ENCODE data around the gene TTC38. TPM values are rescaled to one million over a fixed set of nuclear protein-coding genes. Genes with fewer than 3 reads are reported as not detected.
A peak's percentile ranks its signal among the peaks of the same experiment; 100 is the strongest.

Gene TTC38
- total RNA-seq, 2 experiments from 2014 or later: 17.8 to 20.7 TPM

GRCh38 chr22:46272762-46273431 lies 5.1 kb downstream of the TTC38 start:
- no peaks in the 10 kb centered on the region for H3K27me3 Mint-ChIP-seq
- ChIA-PET POLR2A (no interaction called here), CTCF (no interaction called here)

DNA sequence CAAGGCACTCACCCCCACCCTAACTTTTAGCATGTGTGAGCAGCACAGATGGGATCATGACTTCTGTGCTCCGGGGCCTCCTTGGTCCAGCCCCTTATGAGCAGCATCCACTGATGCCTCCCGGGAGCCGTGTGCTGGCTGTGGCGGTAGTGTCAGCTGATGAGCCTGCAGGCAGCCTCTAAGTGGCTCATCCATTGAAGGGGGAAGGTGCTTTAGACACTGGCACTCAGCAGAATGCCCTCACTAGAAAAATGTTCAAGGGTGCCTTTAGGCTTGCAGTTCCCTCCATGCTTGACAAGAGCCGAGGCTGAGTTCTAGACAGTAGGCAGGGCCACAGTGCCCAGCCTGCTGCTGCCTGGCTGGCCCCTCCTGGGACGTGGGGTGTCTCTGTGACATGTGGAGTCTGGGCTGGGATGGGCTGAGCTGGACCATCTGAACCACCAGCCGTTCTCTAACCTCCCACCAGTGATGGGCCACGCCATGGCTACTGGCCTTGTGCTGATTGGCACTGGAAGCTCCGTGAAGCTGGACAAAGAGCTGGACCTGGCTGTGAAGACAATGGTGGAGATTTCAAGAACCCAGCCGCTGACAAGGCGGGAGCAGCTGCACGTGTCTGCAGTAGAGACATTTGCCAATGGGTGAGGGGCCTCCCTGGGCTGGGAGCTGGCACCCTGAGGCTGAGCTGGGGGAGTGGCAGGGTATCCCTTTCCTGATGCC lies 5.8 kb downstream of the TTC38 start:
- DNase-seq: no peak
- Mint-ChIP-seq H3K4me1 (peaks cover 19% of the 10 kb centered on the region), H3K4me3 (no peak overlapping the region), H3K9me3 (no peaks in the 10 kb centered on the region), H3K36me3 (ENCODE audit: low read depth) (peaks cover 39% of the 10 kb centered on the region), H3K27me3 (no peaks in the 10 kb centered on the region), H3K27ac (no peak overlapping the region)
- POLR2A ChIA-PET: no interaction called here
- CTCF ChIA-PET: no interaction called here

More at GRCh38 chr22:46272762-46273431, 5.1 kb downstream of the TTC38 start:
- Mint-ChIP-seq H3K27ac (no peak overlapping the region), H3K36me3 (ENCODE audit: low read depth) (peaks cover 36% of the 10 kb centered on the region), H3K4me3 (no peak overlapping the region), H3K4me1 (peaks cover 24% of the 10 kb centered on the region), H3K9me3 (no peaks in the 10 kb centered on the region)
- DNase-seq: no peak

- CTCF ChIA-PET: no interaction called here
- peaks cover 14% of the 10 kb centered on the region for H3K4me1 Mint-ChIP-seq
- no peak overlapping the region for H3K4me3 Mint-ChIP-seq
- H3K9me3 Mint-ChIP-seq: no peaks in the 10 kb centered on the region
- DNase-seq: no peak
- POLR2A ChIA-PET: no interaction called here
- H3K27me3 Mint-ChIP-seq: no peaks in the 10 kb centered on the region
- peaks cover 43% of the 10 kb centered on the region for H3K36me3 Mint-ChIP-seq (ENCODE audit: low read depth)
- H3K27ac Mint-ChIP-seq: no peak overlapping the region
Measured at GRCh38 chr22:46274381-46274780, 6.6 kb downstream of the TTC38 start.

- POLR2A ChIA-PET: interaction anchor here (0.7 to 2.0 kb wide), 2 partner anchors 20 to 25 kb away, joined by 3 to 6 read pairs; partner anchors contain the start of gene GTSE1
Measured at GRCh38 chr22:46275455-46276122, 7.8 kb downstream of the TTC38 start.

DNA sequence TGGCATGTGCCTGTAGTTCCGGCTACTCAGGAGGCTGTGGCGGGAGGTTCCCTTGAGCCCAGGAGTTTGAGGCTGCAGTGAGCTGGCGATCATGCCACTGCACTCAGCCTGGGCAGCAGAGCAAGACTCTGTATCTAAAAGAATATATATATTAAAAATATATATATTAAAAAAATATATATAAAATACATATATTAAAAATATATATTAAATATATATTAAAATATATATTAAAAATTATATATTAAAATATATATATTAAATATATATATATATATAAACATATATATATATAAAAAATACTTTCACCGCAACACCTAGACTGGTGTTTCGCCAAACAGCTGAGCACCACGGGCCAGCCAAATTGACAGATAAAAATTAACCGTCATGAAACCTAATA lies 8.8 kb downstream of the TTC38 start:
- Mint-ChIP-seq H3K4me3 (no peak overlapping the region), H3K36me3 (ENCODE audit: low read depth) (peaks cover 43% of the 10 kb centered on the region), H3K4me1 (peaks cover 19% of the 10 kb centered on the region), H3K9me3 (no peaks in the 10 kb centered on the region), H3K27ac (no peak overlapping the region), H3K27me3 (no peaks in the 10 kb centered on the region)
- DNase-seq: no peak
- ChIA-PET POLR2A (interaction anchor here (1.3 to 2.0 kb wide), 2 partner anchors 11 to 19 kb away, joined by 3 to 6 read pairs; partner anchors contain the start of gene GTSE1), CTCF (interaction anchor here (0.8 to 1.5 kb wide), 3 partner anchors 9 to 26 kb away, joined by 3 to 5 read pairs (median 5); partner anchors contain the start of genes CDPF1, GTSE1 and TTC38)

More at GRCh38 chr22:46275455-46276122, 7.8 kb downstream of the TTC38 start:
- Mint-ChIP-seq H3K36me3 (ENCODE audit: low read depth) (peaks cover 40% of the 10 kb centered on the region), H3K4me3 (no peak overlapping the region), H3K27ac (no peak overlapping the region), H3K4me1 (peaks cover 11% of the 10 kb centered on the region), H3K9me3 (no peaks in the 10 kb centered on the region), H3K27me3 (no peaks in the 10 kb centered on the region)
- CTCF ChIA-PET: no interaction called here
- no peak for DNase-seq

- CTCF ChIA-PET: no interaction called here
- DNase-seq: no peak
- no peak overlapping the region for H3K4me3 Mint-ChIP-seq
Measured at GRCh38 chr22:46278656-46279645, 11.1 kb downstream of the TTC38 start.

DNA sequence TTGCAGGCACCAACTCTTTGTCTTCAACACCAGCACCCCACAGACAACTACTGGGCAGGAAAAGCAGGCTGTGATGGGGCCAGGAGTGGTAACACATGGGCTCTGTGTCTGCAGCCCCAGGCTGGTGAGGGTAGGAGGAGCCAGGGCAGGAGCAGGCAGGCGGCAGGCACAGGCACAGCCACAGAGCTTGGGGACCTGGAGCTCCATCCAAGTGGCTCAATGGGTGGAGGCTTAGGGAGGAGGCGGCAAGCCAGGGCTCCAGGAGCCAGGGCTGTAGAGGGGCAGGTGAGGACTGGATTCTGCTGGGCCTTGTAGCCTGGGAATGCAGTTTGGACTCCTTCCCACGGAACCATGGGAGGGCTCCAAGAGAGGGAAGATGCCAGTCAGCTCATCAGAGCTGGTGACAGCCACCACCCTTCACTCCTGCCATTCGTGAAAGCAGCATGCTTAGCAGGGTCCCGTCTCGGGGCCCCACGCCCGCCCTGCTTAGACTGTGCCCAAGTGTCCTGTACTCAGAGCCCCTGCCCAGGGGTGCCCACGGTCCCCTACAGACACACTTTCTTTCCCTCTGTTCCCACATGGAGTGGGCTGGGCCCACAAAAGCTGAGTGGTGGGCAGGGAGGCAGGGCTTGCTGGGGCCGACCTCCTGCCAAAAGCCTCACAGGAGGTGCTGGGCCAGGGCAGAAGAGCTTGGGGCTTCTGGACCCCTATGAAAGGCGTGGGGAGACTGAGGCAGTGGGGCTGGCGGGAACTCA lies 12.4 kb downstream of the TTC38 start:
- Mint-ChIP-seq H3K9me3 (no peaks in the 10 kb centered on the region), H3K27ac (no peak overlapping the region), H3K27me3 (no peaks in the 10 kb centered on the region), H3K4me1 (peaks cover 20% of the 10 kb centered on the region), H3K4me3 (no peak overlapping the region), H3K36me3 (ENCODE audit: low read depth) (peaks cover 38% of the 10 kb centered on the region)
- DNase-seq: no peak
- POLR2A ChIA-PET: interaction anchor here (0.8 to 4.5 kb wide), 5 partner anchors 10 to 129 kb away, joined by 3 to 19 read pairs (median 4); partner anchors contain the start of gene GTSE1
- CTCF ChIA-PET: no interaction called here

More at GRCh38 chr22:46278656-46279645, 11.1 kb downstream of the TTC38 start:
- Mint-ChIP-seq H3K27ac (no peak overlapping the region), H3K36me3 (ENCODE audit: low read depth) (peaks cover 39% of the 10 kb centered on the region), H3K4me1 (peaks cover 20% of the 10 kb centered on the region), H3K27me3 (no peaks in the 10 kb centered on the region), H3K9me3 (no peaks in the 10 kb centered on the region)
- POLR2A ChIA-PET: interaction anchor here (1.2 to 4.5 kb wide), 2 partner anchors 8 to 17 kb away, joined by 4 to 19 read pairs; partner anchors contain the start of gene GTSE1

DNA sequence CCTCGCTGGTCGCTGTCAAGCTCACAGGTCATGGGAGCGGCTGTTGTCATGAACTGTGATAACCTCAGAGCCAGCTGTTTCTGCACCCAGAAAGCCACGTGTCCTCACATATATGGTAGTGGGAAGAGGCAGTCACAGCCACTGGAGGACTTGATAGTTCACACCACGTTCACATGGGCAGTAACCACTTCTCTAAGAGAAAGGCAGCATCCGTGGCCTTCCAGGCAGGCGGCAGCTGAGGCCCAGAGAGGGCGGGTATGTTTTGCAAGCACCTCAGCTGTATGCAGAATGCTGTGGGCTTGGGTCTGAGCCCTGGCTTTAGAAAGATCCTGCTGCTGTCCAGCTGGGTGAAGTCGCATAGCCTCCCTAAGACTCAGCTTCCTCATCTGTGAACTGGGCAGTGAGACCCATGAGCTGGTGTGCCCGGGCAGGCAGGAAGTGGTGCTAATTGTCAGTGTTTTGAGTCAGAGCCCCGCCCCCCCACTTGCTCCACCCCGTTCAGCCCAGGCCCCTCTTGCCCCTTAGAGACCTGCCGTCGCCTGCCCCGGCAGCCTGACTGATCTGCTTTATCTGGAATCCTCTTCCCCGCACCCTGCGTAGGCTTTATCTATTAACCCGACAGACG lies 13.3 kb downstream of the TTC38 start:
- no peak overlapping the region for H3K4me3 Mint-ChIP-seq
- ChIA-PET CTCF (interaction anchor here (0.6 kb wide), 1 partner anchor 52 kb away, joined by 3 read pairs; no protein-coding TSS in a partner anchor), POLR2A (interaction anchor here (0.8 to 4.5 kb wide), 5 partner anchors 11 to 130 kb away, joined by 3 to 19 read pairs (median 4); partner anchors contain the start of gene GTSE1)
- peaks cover 37% of the 10 kb centered on the region for H3K36me3 Mint-ChIP-seq (ENCODE audit: low read depth)
- H3K27ac Mint-ChIP-seq: peak overlapping the region; percentile 47
- H3K4me1 Mint-ChIP-seq: peaks cover 17% of the 10 kb centered on the region
- H3K27me3 Mint-ChIP-seq: no peaks in the 10 kb centered on the region
- no peak for DNase-seq
- H3K9me3 Mint-ChIP-seq: no peaks in the 10 kb centered on the region

- DNase-seq: no peak
- Mint-ChIP-seq H3K27ac (peak overlapping the region; percentile 24), H3K27me3 (no peaks in the 10 kb centered on the region), H3K4me1 (peaks cover 16% of the 10 kb centered on the region), H3K9me3 (no peaks in the 10 kb centered on the region), H3K36me3 (ENCODE audit: low read depth) (peaks cover 38% of the 10 kb centered on the region), H3K4me3 (no peak overlapping the region)
- ChIA-PET POLR2A (interaction anchor here (4.5 kb wide), 1 partner anchor 14 kb away, joined by 19 read pairs; the partner anchor contains the start of gene GTSE1), CTCF (no interaction called here)
Measured at GRCh38 chr22:46281866-46282678, 14.3 kb downstream of the TTC38 start.

DNA sequence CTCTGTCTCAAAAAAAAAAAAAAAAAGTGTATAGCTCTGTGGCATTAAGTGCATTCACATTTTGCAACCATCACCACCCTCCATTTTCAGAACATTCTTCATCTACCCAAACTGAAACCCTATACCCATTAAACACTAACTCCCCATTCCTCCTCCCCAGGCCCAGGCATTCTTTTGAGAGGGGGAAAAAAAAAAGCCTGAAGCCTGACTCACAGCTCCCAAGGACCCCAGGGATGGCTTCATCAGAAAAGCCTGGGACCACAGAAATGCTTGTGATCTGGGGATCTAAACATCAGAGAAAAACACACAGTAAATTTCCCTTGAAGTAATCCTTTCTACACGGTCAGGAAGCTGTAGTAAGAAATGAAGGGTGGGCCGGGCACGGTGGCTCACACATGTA lies 18.2 kb downstream of the TTC38 start:
- CTCF ChIA-PET: no interaction called here
- H3K4me1 Mint-ChIP-seq: peaks cover 38% of the 10 kb centered on the region
- H3K9me3 Mint-ChIP-seq: no peaks in the 10 kb centered on the region
- H3K27ac Mint-ChIP-seq: peak overlapping the region; percentile 4
- H3K36me3 Mint-ChIP-seq (ENCODE audit: low read depth): peaks cover 45% of the 10 kb centered on the region
- no peak for DNase-seq
- POLR2A ChIA-PET: interaction anchor here (3.6 kb wide), 1 partner anchor 10 kb away, joined by 25 read pairs; the partner anchor contains the start of gene GTSE1
- H3K27me3 Mint-ChIP-seq: no peaks in the 10 kb centered on the region
- H3K4me3 Mint-ChIP-seq: no peak overlapping the region

Data from activated CD4-positive, alpha-beta memory T cell treated with anti-CD3 and anti-CD28 coated beads, Interleukin-2, amount 10 ng/mL, durations not matched to agents 7 days and 5 days (primary cell).